ENCODE data around the gene UBTD1. TPM values are rescaled to one million over a fixed set of nuclear protein-coding genes. Genes with fewer than 3 reads are reported as not detected.

Gene UBTD1
- total RNA-seq, 1 donor from 2014 or later = 27.9 TPM

- no peak for DNase-seq (ENCODE audit: low read depth)
Measured at GRCh38 chr10:97483506-97483905, 15.2 kb upstream of the UBTD1 start.

DNA sequence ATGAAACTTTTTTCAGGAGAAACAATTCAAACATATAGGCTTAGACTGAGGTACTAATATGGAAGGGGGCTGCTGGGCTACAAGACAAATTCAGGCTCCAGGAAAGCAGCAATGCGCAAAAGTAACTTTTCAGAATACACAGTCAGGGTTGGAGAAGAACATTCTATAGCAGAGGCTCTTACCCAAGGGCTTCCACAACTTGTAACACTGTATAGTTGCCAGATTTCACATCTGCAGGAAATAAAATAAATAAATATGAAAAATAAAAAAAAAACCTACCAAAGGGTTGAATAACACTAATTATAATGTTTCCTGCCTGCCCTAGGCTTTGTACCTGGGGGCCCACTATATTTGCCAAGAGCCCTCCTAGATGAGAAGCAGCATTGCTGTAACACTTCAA lies 14.8 kb upstream of the UBTD1 start:
- DNase-seq (ENCODE audit: low read depth) = no peak

DNA sequence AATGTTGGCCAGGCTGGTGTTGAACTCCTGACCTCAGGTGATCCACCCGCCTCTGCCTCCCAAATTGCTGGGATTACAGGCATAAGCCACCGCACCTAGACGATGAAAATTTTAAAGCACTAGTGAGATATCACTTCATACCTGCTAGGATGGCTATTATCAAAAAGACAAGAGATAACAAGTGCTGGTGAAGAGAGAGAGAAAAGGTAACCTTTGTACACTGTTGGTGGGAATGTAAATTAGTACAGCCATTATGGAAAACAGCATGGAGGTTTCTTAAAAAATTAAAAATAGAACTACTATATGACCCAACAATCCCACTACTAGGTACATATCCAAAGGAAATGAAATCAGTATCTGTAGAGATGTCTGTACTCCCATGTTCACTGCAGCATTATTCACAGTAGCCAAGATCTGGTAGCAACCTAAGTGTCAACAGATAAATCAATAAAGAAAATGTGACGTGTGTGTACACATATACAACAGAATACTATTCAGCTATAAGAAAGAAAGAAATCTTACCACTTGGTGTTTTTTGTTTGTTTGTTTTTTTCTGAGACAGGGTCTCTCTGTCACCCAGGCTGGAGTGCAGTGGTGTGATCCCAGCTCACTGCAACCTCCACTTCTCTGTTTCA lies 13.0 kb upstream of the UBTD1 start:
- no peak for DNase-seq (ENCODE audit: low read depth)

DNA sequence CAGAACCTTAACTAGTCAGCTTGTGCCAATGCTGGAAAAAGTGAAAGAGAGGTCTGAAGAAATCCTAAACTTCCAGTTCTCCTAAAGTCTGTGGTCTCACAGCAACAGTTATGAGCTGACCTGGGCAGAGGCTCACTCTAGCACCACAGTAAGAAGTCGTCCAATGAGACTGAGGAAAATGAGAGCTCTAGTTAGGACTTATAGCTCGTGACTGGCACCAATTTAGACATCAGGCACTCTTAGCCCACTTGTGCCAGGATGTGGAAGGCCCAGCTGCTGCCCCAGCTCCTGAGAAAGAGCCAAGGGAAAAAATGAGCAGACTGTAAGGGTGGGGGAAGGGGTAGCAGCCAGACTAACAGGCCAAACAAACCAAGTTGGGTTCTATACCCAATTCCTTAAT lies 8.1 kb upstream of the UBTD1 start:
- no peak for DNase-seq (ENCODE audit: low read depth)

DNA sequence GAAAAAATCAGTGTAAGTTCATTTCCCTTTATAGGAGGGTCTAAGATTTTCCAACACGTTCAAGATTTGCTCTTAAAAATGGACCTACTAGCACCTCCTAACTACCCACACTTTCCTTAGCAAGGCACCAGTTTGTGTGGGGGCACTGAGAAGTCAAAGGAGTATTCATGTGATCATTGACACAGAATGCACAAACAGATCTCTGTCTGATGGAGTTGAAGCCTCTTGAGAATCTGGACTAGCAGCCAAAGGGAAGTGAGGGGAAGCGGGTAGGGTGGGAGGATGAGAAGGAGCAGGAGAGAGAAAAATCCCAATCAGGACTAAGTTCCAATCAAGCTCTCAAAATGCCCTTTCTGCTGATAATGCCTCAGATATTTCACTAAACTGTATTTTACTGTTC lies 4.6 kb upstream of the UBTD1 start:
- no peak for DNase-seq (ENCODE audit: low read depth)

DNA sequence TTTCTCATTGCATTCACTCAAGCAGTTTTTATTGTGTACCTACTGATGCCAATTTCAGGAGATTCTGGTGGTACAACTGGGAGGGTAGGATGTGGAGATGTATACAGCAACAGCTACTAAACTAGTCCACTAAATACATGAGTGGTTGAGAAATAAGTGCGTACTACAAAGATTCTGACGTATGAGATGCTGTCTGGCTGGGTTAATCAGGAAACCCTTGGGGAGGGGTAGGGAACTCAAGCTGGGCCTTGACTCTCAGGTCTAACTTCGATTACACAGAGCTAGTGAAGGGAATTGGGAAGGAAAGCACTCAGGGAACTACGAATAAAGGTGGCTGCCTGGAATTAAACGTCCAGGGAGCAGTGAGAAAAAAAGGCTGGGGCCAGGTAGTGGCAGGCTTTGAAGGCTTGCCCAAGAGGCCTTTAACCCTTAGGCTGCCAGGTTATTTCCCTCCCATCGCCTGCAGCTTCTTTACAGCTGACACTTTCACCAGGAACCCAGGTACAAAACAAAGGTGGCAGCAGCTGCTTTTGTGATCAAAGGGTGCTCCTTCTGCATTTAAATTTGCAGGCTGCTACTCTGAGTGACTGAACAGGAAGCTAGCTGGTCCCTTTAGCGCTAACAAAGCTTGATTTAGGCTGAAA lies 3.7 kb upstream of the UBTD1 start:
- DNase-seq (ENCODE audit: low read depth) = no peak

DNA sequence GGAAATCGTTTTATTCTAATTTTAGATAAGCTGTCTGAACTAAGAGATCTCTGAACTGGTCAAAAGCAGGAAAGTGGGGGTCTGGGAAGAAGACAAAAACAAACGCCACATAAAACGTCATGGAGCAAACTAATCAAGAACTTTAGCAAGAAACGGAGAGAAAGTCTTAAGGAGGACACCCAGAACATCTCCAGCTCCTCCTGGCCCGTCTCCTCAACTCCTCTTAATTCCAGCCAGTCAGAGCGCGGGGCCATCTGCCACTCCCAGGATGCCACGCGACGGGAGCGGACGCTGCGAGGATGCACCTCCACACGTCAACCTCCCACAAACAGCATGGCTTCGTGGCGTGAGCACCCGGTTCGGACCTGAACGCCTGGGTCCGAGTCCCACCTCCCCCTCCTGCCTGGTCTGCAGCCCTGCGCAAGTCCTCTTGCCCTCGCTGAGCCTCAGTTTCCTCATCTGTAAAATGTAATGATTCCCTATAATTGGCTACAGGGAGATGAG lies 1.1 kb upstream of the UBTD1 start:
- no peak for DNase-seq (ENCODE audit: low read depth)

DNA sequence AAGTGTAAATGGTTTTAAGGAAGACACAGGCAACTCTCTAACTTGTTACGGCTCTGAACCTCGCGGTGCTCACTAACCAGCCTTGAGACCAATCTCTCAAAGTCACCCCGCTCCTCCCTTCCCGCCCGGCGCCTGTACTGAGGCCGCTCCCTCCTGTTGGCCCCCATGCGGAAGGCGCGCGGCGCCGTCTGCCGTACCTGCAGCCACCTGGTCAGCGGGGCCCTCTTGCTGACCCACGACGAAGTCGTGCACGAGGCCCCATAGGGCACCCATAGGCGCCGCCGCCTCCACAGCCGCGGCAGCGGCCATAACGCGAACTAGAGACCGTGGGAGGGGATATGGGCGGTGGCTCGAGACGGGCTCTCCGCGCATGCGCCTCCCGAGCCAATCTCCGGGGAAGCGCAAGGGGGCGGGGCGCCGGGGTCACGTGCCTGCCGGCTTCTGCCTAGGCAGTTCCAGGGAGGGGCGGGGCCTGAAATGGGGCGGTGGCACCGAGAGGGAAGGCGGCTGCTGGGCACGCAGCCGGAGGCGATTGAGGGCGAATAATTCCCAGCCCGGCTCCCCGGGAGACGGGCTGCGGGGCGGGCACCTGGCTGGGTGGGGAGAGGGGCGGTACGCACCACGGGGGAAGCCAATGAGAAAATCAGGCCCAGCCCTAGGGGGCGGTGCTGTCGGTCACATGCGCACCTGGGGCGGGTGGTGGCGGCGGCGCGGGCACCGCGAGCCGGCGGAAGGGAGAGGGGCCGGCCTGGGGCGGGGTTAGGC lies 466 bp upstream of the UBTD1 start, which contains the start of gene MMS19:
MMS19 (minus strand) TSS at position 347 of the 765 bp plus-strand sequence; CDS start at position 309, 38 bp downstream.
- peak; percentile 90 for DNase-seq (ENCODE audit: low read depth)

DNA sequence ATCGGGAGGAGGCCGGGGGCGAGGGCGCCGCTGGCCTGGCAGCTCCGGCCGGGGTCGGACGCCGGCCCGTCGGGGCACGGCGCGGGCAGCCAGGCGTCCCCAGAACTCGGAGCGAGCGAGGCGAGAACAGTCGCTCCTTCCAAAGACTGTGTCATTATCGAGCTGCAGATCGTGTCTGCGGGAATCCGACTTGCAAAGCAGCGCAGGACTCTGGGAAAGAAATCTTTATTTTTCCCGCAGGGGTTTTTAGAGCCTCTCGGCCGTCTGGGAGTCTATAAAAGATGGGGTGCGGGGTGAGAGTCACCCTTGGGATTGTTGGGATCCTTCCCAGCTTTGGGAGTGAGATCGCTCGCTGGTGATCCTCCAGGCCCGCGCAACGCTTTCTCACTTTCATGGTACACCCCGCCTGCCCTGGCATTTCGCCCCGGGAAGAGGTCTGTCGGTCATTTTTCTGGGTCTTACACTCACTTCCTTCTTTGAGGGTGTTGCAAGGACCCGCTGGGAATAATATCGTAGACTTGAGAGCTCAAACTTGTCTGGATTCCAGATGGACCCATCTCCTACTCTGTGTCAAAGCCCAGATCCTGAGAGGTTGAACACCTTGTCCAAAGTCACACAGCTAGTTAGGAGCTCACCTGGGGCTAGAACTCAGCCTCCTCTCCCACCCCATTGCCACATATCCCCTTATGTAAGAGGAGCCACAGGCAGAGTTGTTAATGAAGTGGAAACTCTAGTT lies 1.0 kb downstream of the UBTD1 start:
- DNase-seq (ENCODE audit: low read depth) = no peak

DNA sequence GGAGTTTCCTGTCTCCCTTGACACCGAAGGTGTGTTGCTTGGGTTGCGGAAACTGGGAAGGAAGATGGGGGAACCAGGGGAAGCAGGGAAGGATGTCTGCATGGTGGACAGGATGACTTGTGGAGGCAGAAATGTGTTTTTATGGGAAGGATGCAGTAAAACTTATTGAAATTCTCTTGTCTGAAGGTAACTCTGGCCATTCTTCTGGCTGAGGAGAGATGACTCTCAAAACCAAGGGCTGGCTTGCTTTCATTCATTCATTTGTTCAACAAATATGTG lies 1.5 kb downstream of the UBTD1 start:
- no peak for DNase-seq (ENCODE audit: low read depth)

GRCh38 chr10:97502916-97503315 lies 4.2 kb downstream of the UBTD1 start:
- no peak for DNase-seq (ENCODE audit: low read depth)

GRCh38 chr10:97503406-97503805 lies 4.7 kb downstream of the UBTD1 start:
- DNase-seq (ENCODE audit: low read depth) = no peak

DNA sequence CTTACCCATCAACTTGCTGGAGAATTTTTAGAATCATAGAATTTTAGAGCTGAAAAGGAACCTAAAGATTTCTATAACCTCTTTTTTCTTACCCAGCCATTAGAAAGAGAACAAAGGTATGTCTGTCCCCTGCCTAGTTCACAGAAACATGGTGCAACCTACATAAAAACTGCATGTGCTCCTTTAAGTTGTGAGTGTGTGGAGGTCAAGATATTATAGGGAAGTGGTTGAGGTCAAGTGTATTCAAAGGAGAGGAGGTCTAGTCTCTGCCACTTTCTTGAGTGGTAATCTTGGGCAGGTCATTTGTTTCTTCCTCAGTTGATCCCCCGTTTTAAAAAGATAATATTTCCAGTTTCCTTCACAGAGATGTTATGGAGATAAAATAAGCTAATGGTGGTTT lies 6.4 kb downstream of the UBTD1 start:
- DNase-seq (ENCODE audit: low read depth) = no peak

DNA sequence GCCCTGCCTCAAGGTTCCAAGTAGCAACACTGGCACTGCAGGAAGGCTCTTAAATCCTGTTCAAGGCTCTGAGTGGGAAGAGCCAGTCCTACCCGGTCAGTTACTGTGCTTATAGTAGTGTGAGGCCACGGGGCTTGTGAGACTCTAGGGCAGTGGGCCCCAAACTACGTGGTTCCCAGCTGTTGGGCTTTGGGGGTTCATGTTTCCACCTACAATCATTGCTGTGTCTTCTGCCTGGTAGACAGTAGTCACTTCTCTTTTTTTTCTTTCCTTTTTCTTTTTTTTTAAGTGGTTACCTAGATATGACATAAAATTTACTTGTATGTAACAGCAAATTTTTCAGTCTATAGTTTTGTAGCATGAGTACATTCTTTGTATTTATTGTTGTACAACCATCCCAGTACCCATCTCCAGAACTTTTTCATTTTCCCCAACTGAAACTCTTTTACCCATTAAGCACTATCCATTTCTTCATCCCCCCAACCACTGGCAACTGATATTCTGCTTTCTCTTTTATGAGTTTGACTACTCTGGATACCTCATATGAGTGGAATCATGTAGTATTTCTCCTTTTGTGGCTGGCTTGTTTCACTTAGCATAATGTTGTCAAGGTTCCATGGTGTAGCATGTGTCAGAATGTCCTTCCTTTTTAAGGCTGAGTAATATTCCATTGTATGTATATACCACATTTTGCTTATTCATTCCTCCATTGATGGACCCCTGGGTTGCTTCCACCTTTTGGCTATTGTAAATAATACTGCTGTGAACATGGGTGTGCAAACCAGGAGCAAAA lies 7.7 kb downstream of the UBTD1 start:
- DNase-seq (ENCODE audit: low read depth) = no peak

GRCh38 chr10:97508342-97508741 lies 9.6 kb downstream of the UBTD1 start:
- DNase-seq (ENCODE audit: low read depth) = peak; percentile 80

GRCh38 chr10:97509120-97509680 lies 10.5 kb downstream of the UBTD1 start:
- no peak for DNase-seq (ENCODE audit: low read depth)

DNA sequence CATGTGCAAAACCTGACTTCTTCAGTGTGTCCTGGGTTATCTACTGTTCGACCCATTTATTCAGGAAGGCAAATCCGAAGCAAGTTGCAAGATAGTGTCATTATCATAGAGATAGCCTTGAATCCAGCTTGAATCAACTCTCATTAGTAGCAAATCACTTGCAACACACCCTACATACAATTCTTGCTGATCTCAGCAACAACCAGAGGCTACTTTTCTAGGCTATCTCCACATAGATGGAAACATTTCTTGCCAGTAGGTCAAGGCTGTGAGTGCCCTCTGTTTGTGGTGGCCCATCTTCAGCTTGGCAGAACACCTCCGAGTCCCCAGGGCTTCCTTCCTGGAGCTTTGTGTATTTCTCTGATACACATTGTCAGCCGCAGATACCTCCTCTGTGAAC lies 12.0 kb downstream of the UBTD1 start:
- DNase-seq (ENCODE audit: low read depth) = no peak

DNA sequence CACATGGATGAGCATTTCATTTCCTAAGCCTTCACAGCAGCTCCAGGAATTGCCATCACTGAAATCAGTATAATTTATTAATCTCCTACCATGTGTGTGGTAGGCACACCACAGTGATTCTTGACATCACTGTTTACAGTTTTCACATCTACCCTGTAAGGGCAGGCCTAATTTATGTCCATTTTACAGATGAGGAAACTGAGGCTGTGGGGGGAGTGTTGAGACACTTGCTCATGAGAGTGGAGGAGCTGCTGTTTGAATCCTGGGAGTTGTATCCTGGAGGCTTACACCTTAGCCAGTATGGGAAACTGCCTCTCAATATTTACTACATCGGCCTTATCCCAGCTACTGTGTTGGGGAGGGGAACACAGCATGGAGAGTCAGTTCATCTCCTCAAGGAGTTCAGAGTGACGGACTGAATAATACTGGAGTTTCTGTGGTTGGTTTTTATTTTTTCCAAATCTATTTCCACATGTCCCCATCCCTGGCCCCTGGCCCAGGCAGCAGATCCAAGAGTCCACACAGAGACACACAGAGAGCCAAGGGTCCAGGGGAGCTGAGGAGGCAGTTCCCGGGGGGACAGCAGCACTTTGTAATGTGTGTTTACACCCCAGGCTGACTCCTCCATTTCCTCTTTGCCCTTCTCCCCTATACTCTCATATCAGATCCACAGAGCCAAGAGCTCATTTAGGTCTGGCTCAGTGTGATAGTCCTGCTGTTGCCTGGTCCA lies 13.2 kb downstream of the UBTD1 start:
- no peak for DNase-seq (ENCODE audit: low read depth)

- DNase-seq (ENCODE audit: low read depth) = no peak
Measured at GRCh38 chr10:97512993-97513392, 14.3 kb downstream of the UBTD1 start.

DNA sequence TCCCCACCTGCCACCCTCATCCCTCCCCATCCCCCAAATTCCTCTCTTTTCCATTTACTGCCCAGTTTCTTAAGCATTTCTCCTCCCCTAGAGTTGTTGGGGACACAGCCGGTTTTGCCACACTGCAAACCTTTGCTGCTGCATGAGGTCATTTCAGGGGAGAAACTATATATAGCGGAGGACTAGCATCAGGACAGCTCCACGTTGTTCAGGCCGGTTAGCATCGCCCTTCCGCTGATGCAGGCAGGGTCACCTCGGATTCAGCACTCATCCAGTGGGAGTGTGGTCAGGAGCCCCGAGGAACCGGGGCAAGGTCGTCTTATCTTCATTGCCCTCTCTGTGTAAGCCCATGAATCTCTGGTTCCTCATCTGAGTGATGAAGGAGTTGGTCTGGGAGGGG lies 15.6 kb downstream of the UBTD1 start:
- DNase-seq (ENCODE audit: low read depth) = no peak

Data from renal cortical epithelial cell (primary cell).